GM12874 (cell line): ENCODE data around the gene ANTXR2.

Experiments
- TF ChIP-seq, protein P1 (sequence below): IDR thresholded peaks from 2 replicates; pipeline ENCODE4 v1.5.1; 2011; ENCODE audit warnings: low read depth, mild to moderate bottlenecking, control low read depth, low read length, moderate library complexity; ENCODE audit not compliant: insufficient read depth

ANTXR2 gene

DNA sequence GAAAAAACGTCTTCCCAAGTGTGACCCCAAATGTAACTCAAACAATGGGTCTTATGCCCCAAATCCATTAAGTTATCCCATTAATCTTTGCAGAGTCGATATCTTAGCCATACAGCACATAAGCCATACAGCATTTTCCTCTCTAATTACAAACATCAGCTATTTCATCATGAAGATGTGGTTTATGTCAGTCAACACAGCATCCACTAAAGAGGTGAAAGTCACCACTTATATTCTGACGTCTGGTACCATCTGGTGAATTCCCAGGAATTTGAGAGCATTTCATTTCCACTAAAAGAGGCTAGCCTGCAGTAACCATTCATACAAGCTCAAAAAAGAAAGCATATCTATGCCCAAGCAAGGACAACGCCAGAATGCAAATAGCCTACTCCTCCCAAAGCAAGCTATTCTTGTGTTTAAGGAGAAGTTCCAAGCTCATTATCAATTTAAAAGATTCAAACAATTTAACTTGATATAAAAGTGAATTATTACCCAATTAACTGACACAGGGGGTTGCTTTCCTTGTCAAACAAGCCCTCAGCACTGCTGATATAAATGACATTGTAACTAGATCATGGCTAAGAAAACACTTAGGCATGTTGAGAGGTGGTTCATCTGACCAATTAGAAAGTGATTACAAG lies 203.3 kb downstream of the ANTXR2 start:
- TF ChIP-seq, protein P1, sequence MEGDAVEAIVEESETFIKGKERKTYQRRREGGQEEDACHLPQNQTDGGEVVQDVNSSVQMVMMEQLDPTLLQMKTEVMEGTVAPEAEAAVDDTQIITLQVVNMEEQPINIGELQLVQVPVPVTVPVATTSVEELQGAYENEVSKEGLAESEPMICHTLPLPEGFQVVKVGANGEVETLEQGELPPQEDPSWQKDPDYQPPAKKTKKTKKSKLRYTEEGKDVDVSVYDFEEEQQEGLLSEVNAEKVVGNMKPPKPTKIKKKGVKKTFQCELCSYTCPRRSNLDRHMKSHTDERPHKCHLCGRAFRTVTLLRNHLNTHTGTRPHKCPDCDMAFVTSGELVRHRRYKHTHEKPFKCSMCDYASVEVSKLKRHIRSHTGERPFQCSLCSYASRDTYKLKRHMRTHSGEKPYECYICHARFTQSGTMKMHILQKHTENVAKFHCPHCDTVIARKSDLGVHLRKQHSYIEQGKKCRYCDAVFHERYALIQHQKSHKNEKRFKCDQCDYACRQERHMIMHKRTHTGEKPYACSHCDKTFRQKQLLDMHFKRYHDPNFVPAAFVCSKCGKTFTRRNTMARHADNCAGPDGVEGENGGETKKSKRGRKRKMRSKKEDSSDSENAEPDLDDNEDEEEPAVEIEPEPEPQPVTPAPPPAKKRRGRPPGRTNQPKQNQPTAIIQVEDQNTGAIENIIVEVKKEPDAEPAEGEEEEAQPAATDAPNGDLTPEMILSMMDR, result no peak

DNA sequence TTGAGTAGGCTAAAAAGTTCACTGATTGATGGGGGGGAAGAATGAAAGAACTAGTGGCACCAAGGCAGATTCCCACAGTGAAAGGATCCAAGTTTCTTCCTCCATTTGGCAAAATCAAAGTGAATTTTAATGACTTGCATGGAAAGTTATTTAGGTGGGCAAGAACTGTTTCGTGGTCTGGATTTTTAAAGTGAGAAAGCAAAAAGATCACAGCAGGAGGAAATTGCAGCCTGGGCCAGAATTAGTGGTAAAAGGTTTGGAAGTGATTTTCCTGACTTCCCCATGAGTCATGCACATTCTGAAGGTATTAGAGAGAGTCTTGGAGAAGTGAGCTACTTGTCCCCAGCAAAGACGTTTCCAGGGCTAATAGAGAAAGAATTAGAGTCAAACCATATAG lies 207.8 kb downstream of the ANTXR2 start:
- TF ChIP-seq, protein P1, result no peak

DNA sequence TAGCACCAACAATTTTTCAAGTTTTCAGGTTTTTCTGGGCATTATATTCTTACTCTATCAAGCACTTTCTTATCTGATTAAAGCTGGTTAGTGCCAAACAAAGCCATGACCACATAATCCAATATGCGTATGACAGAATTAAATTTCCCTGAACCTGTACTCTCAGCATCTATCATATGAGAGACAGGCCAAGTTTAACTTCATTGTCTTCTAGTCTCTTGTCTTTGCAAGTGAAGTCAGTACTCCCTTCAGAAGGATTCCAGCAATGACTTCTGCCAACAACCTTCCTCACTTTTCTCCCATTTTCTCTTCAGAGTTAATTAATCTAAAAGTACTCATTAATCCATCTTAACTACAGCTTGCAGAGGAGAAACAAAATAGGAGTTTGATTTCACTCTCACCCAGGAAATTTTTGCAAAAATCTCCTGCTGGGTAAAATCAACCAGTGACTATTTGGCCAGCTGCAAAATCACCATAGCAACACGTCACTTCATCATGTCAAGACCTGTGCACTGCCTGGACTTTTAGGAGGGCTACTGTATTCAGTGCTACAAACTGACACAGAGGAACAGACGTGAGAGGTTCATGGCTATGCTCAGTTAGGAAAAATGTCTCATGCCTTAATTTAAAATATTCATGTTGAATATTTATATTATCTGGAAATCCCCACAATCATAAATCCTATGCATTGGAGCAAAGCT lies 208.4 kb downstream of the ANTXR2 start:
- TF ChIP-seq, protein P1, result no peak

DNA sequence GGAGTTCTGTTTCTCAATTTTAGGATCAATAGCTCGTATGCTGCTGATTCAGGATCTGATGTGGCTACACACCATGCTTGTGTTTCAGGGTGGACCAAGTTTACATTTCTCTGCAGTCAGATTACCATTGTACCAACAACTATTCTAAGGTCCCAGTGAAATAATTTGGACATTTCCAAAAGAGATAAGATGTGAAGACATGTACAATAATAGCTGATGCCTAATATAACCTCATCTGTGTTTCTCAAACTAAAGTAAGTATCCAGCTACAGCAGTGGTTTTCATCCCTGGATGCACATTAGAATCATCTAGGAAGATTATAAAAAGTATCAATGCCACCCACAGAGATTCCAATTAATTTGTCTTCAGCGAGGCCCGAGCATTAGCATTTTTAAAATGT lies 209.7 kb downstream of the ANTXR2 start:
- TF ChIP-seq, protein P1, result no peak

DNA sequence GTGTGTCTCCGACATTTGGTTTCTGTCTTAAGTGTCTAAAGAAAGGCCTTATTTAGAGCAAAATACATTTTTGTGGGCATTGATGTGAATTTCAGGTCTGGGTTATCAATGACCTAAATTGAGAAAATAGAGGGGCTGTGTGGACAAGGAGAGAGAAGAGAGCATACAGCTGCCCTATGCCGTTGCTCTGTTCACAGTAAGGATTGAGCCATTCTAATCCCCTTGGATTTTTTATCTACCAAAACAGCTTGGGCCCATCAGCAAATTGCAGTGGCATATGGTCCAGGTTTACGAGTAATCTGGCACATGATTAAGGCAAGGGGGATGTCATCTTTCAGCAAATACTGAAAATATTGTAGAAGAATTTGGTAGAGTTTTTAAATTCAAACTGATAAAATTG lies 210.2 kb downstream of the ANTXR2 start:
- TF ChIP-seq, protein P1, result no peak

DNA sequence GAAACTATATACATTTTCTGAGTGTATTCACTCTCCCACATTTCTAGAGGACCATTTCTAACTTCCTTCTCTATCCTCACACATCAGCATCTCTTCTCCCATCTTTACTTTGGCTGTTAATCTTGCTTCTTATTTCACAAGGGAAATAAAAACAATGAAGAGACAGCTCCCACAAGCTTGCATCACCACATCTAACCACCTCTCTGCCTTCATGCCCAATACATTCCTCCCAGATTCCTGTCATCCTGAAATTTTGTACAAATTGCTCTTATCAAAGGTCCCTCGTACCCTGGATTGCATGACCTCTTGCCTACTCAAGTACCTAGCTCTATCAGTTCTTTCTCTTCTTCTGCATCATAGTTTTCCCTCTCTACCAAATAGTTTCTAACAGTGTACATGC lies 215.2 kb downstream of the ANTXR2 start:
- TF ChIP-seq, protein P1, result no peak

DNA sequence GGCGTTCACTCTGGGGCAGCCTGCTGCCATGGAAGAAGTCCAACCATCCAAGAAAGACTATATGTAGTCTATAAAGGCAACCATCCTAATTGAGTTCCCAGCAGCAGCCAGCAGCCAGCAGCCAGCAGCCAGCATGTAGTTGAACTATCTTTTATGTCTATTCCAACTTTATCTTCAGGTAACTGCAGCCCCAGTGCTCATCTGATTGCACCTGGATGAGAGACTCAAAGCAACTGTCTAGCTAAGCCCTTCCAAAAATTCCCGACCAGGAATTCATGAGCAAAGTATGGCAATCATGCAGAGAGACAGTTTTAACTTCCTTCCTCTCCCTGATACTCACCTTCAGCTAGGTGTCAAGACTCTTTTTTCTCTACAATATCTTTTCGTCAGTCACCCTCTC lies 216.8 kb downstream of the ANTXR2 start:
- TF ChIP-seq, protein P1, result no peak
